OCI-LY3 (cell line): ENCODE measurements around the gene DEPDC5.

ENCODE experiments used
- CTCF ChIP-seq: fragments of 200-600, 300-600 bp; sonication (generic); IDR thresholded peaks from 2 replicates; pipeline ENCODE4 v1.5.1; 2014; ENCODE audit warnings: antibody characterized with exemption, low read length, low read depth
- EZH2phosphoT487 ChIP-seq: fragments of 200-600 bp; shearing (Covaris generic); IDR thresholded peaks from 2 replicates; pipeline ENCODE4 v1.6.1; 2018; ENCODE audit warnings: antibody characterized with exemption, mixed run types, low read depth

GRCh38 chr22:31909977-31910376 lies 156.2 kb downstream of the DEPDC5 start:
- no peak for TF ChIP-seq CTCF
- no peak for TF ChIP-seq EZH2phosphoT487
